Gastroesophageal sphincter (tissue), 3 donors: ENCODE data around the gene SLC43A2.

Experiments used
- CTCF ChIP-seq, 4 experiments: fragments of 200-600 bp in 2 of 4; fragments of 450-650 bp in 2 of 4; sonication (generic) in 1 of 4; IDR thresholded peaks; one replicate each; pipeline ENCODE4 v1.5.1; 2017 to 2019; ENCODE audit warnings: antibody characterized with exemption in 4 of 4, mild to moderate bottlenecking in 2 of 4, moderate library complexity in 2 of 4
- POLR2A ChIP-seq, 2 donors: fragments of 450-650 bp; IDR thresholded peaks; one replicate each; pipeline ENCODE4 v1.6.1; 2017; ENCODE audit warnings: antibody characterized with exemption in 2 of 2, mild to moderate bottlenecking in 2 of 2, moderate library complexity in 1 of 2
- POLR2AphosphoS5 ChIP-seq: sonication (generic); formaldehyde crosslinking; IDR thresholded peaks from one replicate; pipeline ENCODE4 v1.6.1; 2017; ENCODE audit warnings: antibody characterized with exemption

GRCh38 chr17:1635675-1636465 lies 7.2 kb upstream of the SLC43A2 start:
- no peak for TF ChIP-seq CTCF (IDR thresholded peaks at IDR 0.05)
- no peak for TF ChIP-seq POLR2AphosphoS5
- TF ChIP-seq POLR2A (IDR thresholded peaks at IDR 0.05) = no peak
